HFFc6 (cell line): ENCODE data around the gene TNP2. TPM values are rescaled to one million over a fixed set of nuclear protein-coding genes. Genes with fewer than 3 reads are reported as not detected.

Source experiments
- DNase-seq: peaks from one replicate; pipeline ENCODE4 v3.0.0-alpha.2; 2018
- H3K27ac Mint-ChIP-seq: 2 replicates; pipeline ENCODE4 v1.8.0; 2020; ENCODE audit warnings: mild to moderate bottlenecking, mixed read lengths
- H3K27me3 Mint-ChIP-seq: 2 replicates; pipeline ENCODE4 v1.8.0; 2021; ENCODE audit warnings: mild to moderate bottlenecking, moderate library complexity, mixed read lengths; ENCODE audit not compliant: insufficient read depth
- H3K36me3 Mint-ChIP-seq: 2 replicates; pipeline ENCODE4 v1.8.0; 2021; ENCODE audit warnings: low read depth, mixed read lengths
- H3K4me1 Mint-ChIP-seq: 2 replicates; pipeline ENCODE4 v1.8.0; 2020; ENCODE audit warnings: low read depth, mixed read lengths
- H3K4me3 Mint-ChIP-seq: 2 replicates; pipeline ENCODE4 v1.8.0; 2020; ENCODE audit warnings: mild to moderate bottlenecking, moderate library complexity, mixed read lengths
- H3K9me3 Mint-ChIP-seq: 2 replicates; pipeline ENCODE4 v1.8.0; 2020; ENCODE audit warnings: mild to moderate bottlenecking, mixed read lengths
- total RNA-seq, 6 experiments: library from RNA; stranded (reverse); fragmentation: NEBNext Ultra II Directional; extraction: Animal tissue kit (Norgen Biotek cat#: 25700); gene quantifications; 2 replicates in 1 of 6; 3 replicates in 5 of 6; pipeline ENCODE4 v1.2.3, GENCODE V29; 2021
- TF ChIP-seq, protein P1 (sequence below): fragments of 200-600 bp; sonication (generic); IDR thresholded peaks from 2 replicates; pipeline ENCODE4 v1.5.0; 2021; ENCODE audit warnings: antibody characterized with exemption, mild to moderate bottlenecking

Gene TNP2
- total RNA-seq, 6 experiments from 2014 or later: not detected

GRCh38 chr16:11238272-11239202 lies 30.6 kb downstream of the TNP2 start:
- TF ChIP-seq, protein P1, sequence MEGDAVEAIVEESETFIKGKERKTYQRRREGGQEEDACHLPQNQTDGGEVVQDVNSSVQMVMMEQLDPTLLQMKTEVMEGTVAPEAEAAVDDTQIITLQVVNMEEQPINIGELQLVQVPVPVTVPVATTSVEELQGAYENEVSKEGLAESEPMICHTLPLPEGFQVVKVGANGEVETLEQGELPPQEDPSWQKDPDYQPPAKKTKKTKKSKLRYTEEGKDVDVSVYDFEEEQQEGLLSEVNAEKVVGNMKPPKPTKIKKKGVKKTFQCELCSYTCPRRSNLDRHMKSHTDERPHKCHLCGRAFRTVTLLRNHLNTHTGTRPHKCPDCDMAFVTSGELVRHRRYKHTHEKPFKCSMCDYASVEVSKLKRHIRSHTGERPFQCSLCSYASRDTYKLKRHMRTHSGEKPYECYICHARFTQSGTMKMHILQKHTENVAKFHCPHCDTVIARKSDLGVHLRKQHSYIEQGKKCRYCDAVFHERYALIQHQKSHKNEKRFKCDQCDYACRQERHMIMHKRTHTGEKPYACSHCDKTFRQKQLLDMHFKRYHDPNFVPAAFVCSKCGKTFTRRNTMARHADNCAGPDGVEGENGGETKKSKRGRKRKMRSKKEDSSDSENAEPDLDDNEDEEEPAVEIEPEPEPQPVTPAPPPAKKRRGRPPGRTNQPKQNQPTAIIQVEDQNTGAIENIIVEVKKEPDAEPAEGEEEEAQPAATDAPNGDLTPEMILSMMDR: no peak
- no peak for DNase-seq
- no peak overlapping the region for H3K27ac Mint-ChIP-seq
- no peaks in the 10 kb centered on the region for H3K36me3 Mint-ChIP-seq
- H3K9me3 Mint-ChIP-seq: no peaks in the 10 kb centered on the region
- peaks cover 22% of the 10 kb centered on the region for H3K4me1 Mint-ChIP-seq
- H3K27me3 Mint-ChIP-seq: peaks cover 2% of the 10 kb centered on the region; the same call in 1 of the 2 replicates
- H3K4me3 Mint-ChIP-seq: no peak overlapping the region

- no peaks in the 10 kb centered on the region for H3K9me3 Mint-ChIP-seq
- H3K4me3 Mint-ChIP-seq: no peak overlapping the region
- TF ChIP-seq, protein P1: no peak
- peaks cover 29% of the 10 kb centered on the region for H3K4me1 Mint-ChIP-seq
- H3K27ac Mint-ChIP-seq: no peak overlapping the region
- DNase-seq: no peak
- peaks cover 2% of the 10 kb centered on the region; the same call in 1 of the 2 replicates for H3K27me3 Mint-ChIP-seq
- no peaks in the 10 kb centered on the region for H3K36me3 Mint-ChIP-seq
Measured at GRCh38 chr16:11236461-11237254, 32.5 kb downstream of the TNP2 start.

DNA sequence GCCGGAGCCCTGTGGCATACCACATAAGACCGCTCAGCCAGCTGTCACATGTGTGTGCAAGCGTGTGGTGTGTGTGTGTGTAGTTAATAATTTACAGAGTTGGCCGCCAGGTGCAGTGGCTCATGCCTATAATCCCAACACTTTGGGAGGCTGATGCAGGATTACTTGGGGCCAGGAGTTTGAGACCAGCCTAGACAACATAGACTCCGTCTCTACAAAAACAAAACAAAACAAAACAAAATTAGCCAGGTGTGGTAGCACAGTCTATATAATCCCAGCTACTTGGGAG lies 33.5 kb downstream of the TNP2 start:
- Mint-ChIP-seq H3K4me3 (no peak overlapping the region), H3K27ac (no peak overlapping the region), H3K9me3 (no peaks in the 10 kb centered on the region), H3K4me1 (peaks cover 29% of the 10 kb centered on the region), H3K36me3 (no peaks in the 10 kb centered on the region), H3K27me3 (peaks cover 3% of the 10 kb centered on the region; the same call in 1 of the 2 replicates)
- no peak for DNase-seq
- TF ChIP-seq, protein P1: no peak; the same call in 1 of the 2 replicates

DNA sequence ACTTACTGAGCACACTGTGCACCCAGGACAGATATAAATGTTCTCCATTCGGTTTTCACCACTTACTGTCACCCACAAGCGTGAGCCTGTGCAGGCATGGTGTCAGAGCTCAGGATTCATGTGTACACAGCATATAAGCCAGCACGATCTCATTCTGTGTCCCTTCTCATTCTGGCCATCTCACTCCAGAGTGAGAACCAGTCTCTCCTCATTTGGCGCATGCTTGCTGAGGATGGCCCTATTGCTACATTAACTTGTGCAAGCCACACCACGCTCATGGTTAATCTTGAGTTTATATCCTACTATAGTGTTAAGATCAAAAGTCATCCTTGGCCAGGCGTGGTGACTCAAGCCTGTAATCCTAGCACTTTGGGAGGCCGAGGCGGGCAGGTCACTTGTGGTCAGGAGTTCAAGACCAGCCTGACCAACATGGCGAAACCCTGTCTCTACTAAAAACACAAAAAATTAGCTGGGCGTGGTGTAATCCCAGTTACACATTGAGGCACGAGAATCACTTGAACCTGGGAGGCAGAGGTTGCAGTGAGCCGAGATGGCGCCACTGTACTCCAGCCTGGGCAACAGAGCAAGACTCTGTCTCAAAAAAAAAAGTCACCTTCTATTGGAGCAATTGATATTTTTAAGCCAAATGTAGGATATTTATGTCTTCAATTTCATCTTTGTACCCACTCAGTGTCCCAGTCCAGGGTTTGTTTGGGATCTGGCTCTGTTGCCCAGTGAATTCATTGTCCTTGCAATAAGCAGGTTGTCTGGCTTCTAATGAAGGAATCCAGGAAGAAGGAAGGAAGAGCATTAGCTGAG lies 34.0 kb downstream of the TNP2 start:
- peak overlapping the region; percentile 22; the same call in 1 of the 2 replicates for H3K27ac Mint-ChIP-seq
- H3K4me1 Mint-ChIP-seq: peaks cover 29% of the 10 kb centered on the region
- TF ChIP-seq, protein P1: 0 out of 2 replicates have a peak, but pooled peaks have one; percentile 8
- no peak for DNase-seq
- H3K9me3 Mint-ChIP-seq: no peaks in the 10 kb centered on the region
- H3K4me3 Mint-ChIP-seq: no peak overlapping the region
- peaks cover 2% of the 10 kb centered on the region; the same call in 1 of the 2 replicates for H3K27me3 Mint-ChIP-seq
- H3K36me3 Mint-ChIP-seq: no peaks in the 10 kb centered on the region
